ENCODE measurements around the gene IGSF10.

DNA sequence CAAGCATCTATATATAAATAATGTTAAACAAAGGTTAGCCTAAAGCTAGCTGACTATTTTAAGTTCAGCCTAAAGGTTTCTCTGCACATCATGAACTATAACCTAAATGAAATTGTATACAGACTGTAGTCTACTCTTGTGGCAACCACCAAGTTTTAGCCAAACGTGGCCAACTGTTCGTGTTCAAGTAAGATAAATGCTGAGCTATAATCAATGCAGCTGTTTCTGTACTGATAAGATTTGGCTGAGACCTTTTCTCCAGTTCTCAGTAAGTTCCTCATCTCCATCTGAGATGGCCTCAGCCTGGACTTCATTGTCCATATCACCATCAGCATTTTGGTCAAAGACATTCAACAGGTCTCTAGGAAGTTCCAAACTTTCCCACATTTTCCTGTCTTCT is 43.7 kb upstream of the IGSF10 start:
- TF ChIP-seq, protein P1, sequence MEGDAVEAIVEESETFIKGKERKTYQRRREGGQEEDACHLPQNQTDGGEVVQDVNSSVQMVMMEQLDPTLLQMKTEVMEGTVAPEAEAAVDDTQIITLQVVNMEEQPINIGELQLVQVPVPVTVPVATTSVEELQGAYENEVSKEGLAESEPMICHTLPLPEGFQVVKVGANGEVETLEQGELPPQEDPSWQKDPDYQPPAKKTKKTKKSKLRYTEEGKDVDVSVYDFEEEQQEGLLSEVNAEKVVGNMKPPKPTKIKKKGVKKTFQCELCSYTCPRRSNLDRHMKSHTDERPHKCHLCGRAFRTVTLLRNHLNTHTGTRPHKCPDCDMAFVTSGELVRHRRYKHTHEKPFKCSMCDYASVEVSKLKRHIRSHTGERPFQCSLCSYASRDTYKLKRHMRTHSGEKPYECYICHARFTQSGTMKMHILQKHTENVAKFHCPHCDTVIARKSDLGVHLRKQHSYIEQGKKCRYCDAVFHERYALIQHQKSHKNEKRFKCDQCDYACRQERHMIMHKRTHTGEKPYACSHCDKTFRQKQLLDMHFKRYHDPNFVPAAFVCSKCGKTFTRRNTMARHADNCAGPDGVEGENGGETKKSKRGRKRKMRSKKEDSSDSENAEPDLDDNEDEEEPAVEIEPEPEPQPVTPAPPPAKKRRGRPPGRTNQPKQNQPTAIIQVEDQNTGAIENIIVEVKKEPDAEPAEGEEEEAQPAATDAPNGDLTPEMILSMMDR (conservative IDR thresholded peaks at IDR 0.05) = no peak
- no peak for TF ChIP-seq EZH2 (IDR thresholded peaks at IDR 0.05; ENCODE audit: low read depth)
